H9 (cell line): ENCODE results near the gene KRT12. TPM values are rescaled to one million over a fixed set of nuclear protein-coding genes. Genes with fewer than 3 reads are reported as not detected.
A peak's percentile ranks its signal among the peaks of the same experiment; 100 is the strongest.

Experiments used
- DNase-seq: peaks from one replicate; pipeline ENCODE4 v3.0.0-alpha.2; 2017
- H2AFZ ChIP-seq: one replicate; pipeline ENCODE4 v1.6.1; 2013; ENCODE audit warnings: mild to moderate bottlenecking, low read length, control low read depth, moderate library complexity
- H2AK5ac ChIP-seq: 2 replicates; pipeline ENCODE4 v1.6.1; 2013; ENCODE audit warnings: low read length, control low read depth, mixed read lengths; ENCODE audit not compliant: insufficient read length
- H2BK120ac ChIP-seq: one replicate; pipeline ENCODE4 v1.6.1; 2013; ENCODE audit warnings: low read depth, mild to moderate bottlenecking, low read length, control low read depth, inconsistent platforms; ENCODE audit not compliant: poor library complexity, severe bottlenecking
- H2BK12ac ChIP-seq: 2 replicates; pipeline ENCODE4 v1.6.1; 2013; ENCODE audit warnings: low read length, control low read depth, mixed read lengths, low read depth; ENCODE audit not compliant: insufficient read length
- H2BK15ac ChIP-seq: 2 replicates; pipeline ENCODE4 v1.6.1; 2013; ENCODE audit warnings: low read depth, low read length, control low read depth
- H2BK20ac ChIP-seq: one replicate; pipeline ENCODE4 v1.6.1; 2013; ENCODE audit warnings: low read depth, mild to moderate bottlenecking, low read length, control low read depth, inconsistent platforms; ENCODE audit not compliant: poor library complexity, severe bottlenecking
- H2BK5ac ChIP-seq: 2 replicates; pipeline ENCODE4 v1.6.1; 2013; ENCODE audit warnings: low read length, control low read depth, mixed read lengths; ENCODE audit not compliant: insufficient read length
- H3K14ac ChIP-seq: 2 replicates; pipeline ENCODE4 v1.6.1; 2013; ENCODE audit warnings: low read length, control low read depth; ENCODE audit not compliant: insufficient read depth
- H3K18ac ChIP-seq: 2 replicates; pipeline ENCODE4 v1.6.1; 2013; ENCODE audit warnings: low read depth, mild to moderate bottlenecking, mixed read lengths, low read length, control low read depth; ENCODE audit not compliant: insufficient read length
- H3K23ac ChIP-seq: 2 replicates; pipeline ENCODE4 v1.6.1; 2013; ENCODE audit warnings: low read length, control low read depth, mixed read lengths, low read depth; ENCODE audit not compliant: insufficient read length
- H3K23me2 ChIP-seq: 2 replicates; pipeline ENCODE4 v1.6.1; 2013; ENCODE audit warnings: low read depth, mild to moderate bottlenecking, mixed read lengths, low read length, control low read depth; ENCODE audit not compliant: insufficient read length, poor library complexity, severe bottlenecking
- H3K27ac ChIP-seq: 2 replicates; pipeline ENCODE4 v1.5.1; 2013; ENCODE audit warnings: low read length, control low read depth, mixed read lengths, low read depth; ENCODE audit not compliant: insufficient read length
- H3K27me3 ChIP-seq: 2 replicates; pipeline ENCODE4 v1.6.1; 2013; ENCODE audit warnings: low read length, control low read depth, inconsistent platforms; ENCODE audit not compliant: insufficient read depth
- H3K4ac ChIP-seq: 2 replicates; pipeline ENCODE4 v1.6.1; 2013; ENCODE audit warnings: low read depth, mild to moderate bottlenecking, control low read depth, inconsistent platforms, low read length, moderate library complexity
- H3K4me1 ChIP-seq: 2 replicates; pipeline ENCODE4 v1.6.1; 2013; ENCODE audit warnings: low read length, control low read depth, inconsistent platforms; ENCODE audit not compliant: insufficient read depth
- H3K4me2 ChIP-seq: 2 replicates; pipeline ENCODE4 v1.6.1; 2013; ENCODE audit warnings: low read length, control low read depth, mixed read lengths; ENCODE audit not compliant: insufficient read length, insufficient read depth
- H3K56ac ChIP-seq: 2 replicates; pipeline ENCODE4 v1.6.1; 2013; ENCODE audit warnings: low read depth, mild to moderate bottlenecking, mixed read lengths, low read length, control low read depth; ENCODE audit not compliant: insufficient read length
- H3K79me1 ChIP-seq: 2 replicates; pipeline ENCODE4 v1.6.1; 2013; ENCODE audit warnings: low read depth, mild to moderate bottlenecking, moderate library complexity, low read length, control low read depth, inconsistent platforms; ENCODE audit not compliant: insufficient read depth, poor library complexity, severe bottlenecking
- H3K79me2 ChIP-seq: 2 replicates; pipeline ENCODE4 v1.6.1; 2013; ENCODE audit warnings: low read length, control low read depth, inconsistent platforms; ENCODE audit not compliant: insufficient read depth
- H3K9ac ChIP-seq: 2 replicates; pipeline ENCODE4 v1.6.1; 2013; ENCODE audit warnings: low read length, control low read depth, mixed read lengths; ENCODE audit not compliant: insufficient read length; ENCODE audit errors: extremely low read depth
- H3K9me3 ChIP-seq: one replicate; pipeline ENCODE4 v1.6.1; 2013; ENCODE audit warnings: low read depth, low read length, inconsistent platforms; ENCODE audit not compliant: control insufficient read depth
- H3T11ph ChIP-seq: one replicate; pipeline ENCODE4 v1.6.1; 2013; ENCODE audit warnings: mild to moderate bottlenecking, low read length, control low read depth, inconsistent platforms
- H4K20me1 ChIP-seq: one replicate; pipeline ENCODE4 v1.6.1; 2013; ENCODE audit not compliant: control insufficient read depth, insufficient read length, insufficient read depth
- H4K5ac ChIP-seq: 2 replicates; pipeline ENCODE4 v1.6.1; 2013; ENCODE audit warnings: low read depth, mild to moderate bottlenecking, mixed read lengths, low read length, control low read depth; ENCODE audit not compliant: insufficient read length
- H4K8ac ChIP-seq: replicated peaks from 2 replicates; pipeline ENCODE4 v1.6.1; 2013; ENCODE audit warnings: low read length, control low read depth, mixed read lengths, low read depth; ENCODE audit not compliant: insufficient read length
- H4K91ac ChIP-seq: 2 replicates; pipeline ENCODE4 v1.6.1; 2013; ENCODE audit warnings: low read depth, mild to moderate bottlenecking, moderate library complexity, mixed read lengths, low read length, control low read depth; ENCODE audit not compliant: insufficient read length
- H3K27ac Mint-ChIP-seq, 3 experiments: 2 replicates in 2 of 3; 3 replicates in 1 of 3; pipeline ENCODE4 v1.8.0; 2020 to 2021; ENCODE audit warnings: mixed read lengths in 3 of 3, mild to moderate bottlenecking in 1 of 3, moderate library complexity in 1 of 3
- H3K27me3 Mint-ChIP-seq: 2 replicates; pipeline ENCODE4 v1.8.0; 2021; ENCODE audit warnings: low read depth, mild to moderate bottlenecking, moderate library complexity, mixed read lengths
- H3K36me3 Mint-ChIP-seq, 3 experiments: 2 replicates in 2 of 3; 3 replicates in 1 of 3; pipeline ENCODE4 v1.8.0; 2020 to 2021; ENCODE audit warnings: low read depth in 3 of 3, mixed read lengths in 3 of 3; ENCODE audit not compliant: insufficient read depth in 1 of 3
- H3K4me1 Mint-ChIP-seq, 2 experiments: 2 replicates each; pipeline ENCODE4 v1.8.0; 2020; ENCODE audit warnings: mixed read lengths in 2 of 2
- H3K4me3 Mint-ChIP-seq, 2 experiments: 2 replicates in 1 of 2; 3 replicates in 1 of 2; pipeline ENCODE4 v1.8.0; 2020 to 2021; ENCODE audit warnings: mild to moderate bottlenecking in 2 of 2, mixed read lengths in 2 of 2, moderate library complexity in 1 of 2
- H3K9me3 Mint-ChIP-seq, 2 experiments: 2 replicates in 1 of 2; 3 replicates in 1 of 2; pipeline ENCODE4 v1.8.0; 2020; ENCODE audit warnings: mild to moderate bottlenecking in 2 of 2, mixed read lengths in 2 of 2, moderate library complexity in 1 of 2
- WGBS: extraction: QIAGEN DNeasy Blood & Tissue Kit; methylation state at CpG from one replicate; pipeline ENCODE4 v1.1.7; 2013; ENCODE audit warnings: missing lambda C conversion rate, low lambda C conversion rate, mixed read lengths; ENCODE audit not compliant: insufficient read length; ENCODE audit errors: extremely low coverage; 5-methylcytosine and 5-hydroxymethylcytosine counted together
- total RNA-seq: library from RNA; stranded (reverse); gene quantifications from 2 replicates; pipeline ENCODE4 v1.2.1, GENCODE V29; 2021
- TF ChIP-seq, protein P1 (sequence below): fragments of 200-600 bp; sonication (generic); conservative IDR thresholded peaks from 3 replicates; pipeline ENCODE4 v1.8.0; 2021; ENCODE audit warnings: antibody characterized with exemption, mild to moderate bottlenecking

Gene KRT12
- total RNA-seq, 1 experiment from 2014 or later, result not detected

DNA sequence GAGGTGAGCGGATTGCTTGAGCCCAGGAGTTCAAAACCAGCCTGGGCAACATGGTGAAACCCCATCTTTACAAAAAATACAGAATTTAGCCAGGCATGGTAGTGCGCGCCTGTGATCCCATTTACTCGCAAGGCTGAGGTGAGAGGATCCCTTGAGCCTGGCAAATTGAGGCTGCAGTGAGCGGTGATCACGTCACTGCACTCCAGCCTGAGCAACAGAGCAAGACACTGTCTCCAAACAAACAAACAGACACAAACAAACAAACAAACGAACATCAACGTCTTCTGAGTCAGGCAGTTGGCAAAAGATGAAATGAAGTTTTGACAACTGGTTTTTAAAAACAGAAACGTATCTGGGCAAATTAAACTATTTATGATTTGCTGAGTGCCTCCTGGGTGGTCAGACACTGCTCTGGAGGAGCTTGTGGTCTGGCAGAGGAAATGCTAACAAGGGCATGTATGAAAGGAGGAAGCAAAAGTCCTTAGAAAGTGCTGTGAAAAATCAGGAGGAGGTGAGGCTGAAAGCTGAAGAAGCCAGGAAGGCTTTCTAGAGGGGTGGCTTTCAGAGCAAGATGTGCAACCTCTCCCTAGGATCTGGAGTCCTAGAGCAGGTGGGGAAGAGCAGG, 28.2 kb upstream of the KRT12 start:
- Histone ChIP-seq H2BK12ac (no peak overlapping the region), H2AFZ (no peak overlapping the region), H2AK5ac (no peak overlapping the region), H4K5ac (no peak overlapping the region), H3K4me2 (no peak overlapping the region), H3K18ac (no peak overlapping the region), H3K79me2 (no peaks in the 10 kb centered on the region), H3K56ac (no peak overlapping the region), H3T11ph (no peak overlapping the region), H3K14ac (no peak overlapping the region), H3K79me1 (no peaks in the 10 kb centered on the region), H4K20me1 (no peaks in the 10 kb centered on the region), H3K4me1 (no peaks in the 10 kb centered on the region), H3K9me3 (no peaks in the 10 kb centered on the region), H2BK5ac (no peak overlapping the region), H2BK120ac (no peak overlapping the region), H3K23ac (no peak overlapping the region), H3K27ac (no peak overlapping the region), H2BK20ac (no peak overlapping the region), H3K27me3 (no peaks in the 10 kb centered on the region), H3K4ac (no peak overlapping the region), H2BK15ac (no peak overlapping the region), H3K23me2 (no peaks in the 10 kb centered on the region), H3K9ac (no peak overlapping the region), H4K91ac (no peak overlapping the region), H4K8ac (no peak overlapping the region)
- TF ChIP-seq, protein P1, sequence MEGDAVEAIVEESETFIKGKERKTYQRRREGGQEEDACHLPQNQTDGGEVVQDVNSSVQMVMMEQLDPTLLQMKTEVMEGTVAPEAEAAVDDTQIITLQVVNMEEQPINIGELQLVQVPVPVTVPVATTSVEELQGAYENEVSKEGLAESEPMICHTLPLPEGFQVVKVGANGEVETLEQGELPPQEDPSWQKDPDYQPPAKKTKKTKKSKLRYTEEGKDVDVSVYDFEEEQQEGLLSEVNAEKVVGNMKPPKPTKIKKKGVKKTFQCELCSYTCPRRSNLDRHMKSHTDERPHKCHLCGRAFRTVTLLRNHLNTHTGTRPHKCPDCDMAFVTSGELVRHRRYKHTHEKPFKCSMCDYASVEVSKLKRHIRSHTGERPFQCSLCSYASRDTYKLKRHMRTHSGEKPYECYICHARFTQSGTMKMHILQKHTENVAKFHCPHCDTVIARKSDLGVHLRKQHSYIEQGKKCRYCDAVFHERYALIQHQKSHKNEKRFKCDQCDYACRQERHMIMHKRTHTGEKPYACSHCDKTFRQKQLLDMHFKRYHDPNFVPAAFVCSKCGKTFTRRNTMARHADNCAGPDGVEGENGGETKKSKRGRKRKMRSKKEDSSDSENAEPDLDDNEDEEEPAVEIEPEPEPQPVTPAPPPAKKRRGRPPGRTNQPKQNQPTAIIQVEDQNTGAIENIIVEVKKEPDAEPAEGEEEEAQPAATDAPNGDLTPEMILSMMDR, result no peak
- Mint-ChIP-seq H3K9me3 (no peaks in the 10 kb centered on the region), H3K4me1 (peaks cover 4 to 5% of the 10 kb centered on the region in 2 experiments; a peak in 1 of 4 replicates), H3K4me3 (no peak overlapping the region), H3K27ac (peak overlapping the region in 1 of 3 experiments; percentile 36; a peak in 2 of 7 replicates), H3K27me3 (peaks cover 3% of the 10 kb centered on the region), H3K36me3 (no peaks in the 10 kb centered on the region)
- whole genome bisulfite sequencing, result no CpG with 5 or more reads among the region's 9 CpGs
- DNase-seq, result no peak
